Occipital lobe (tissue), 2 donors: ENCODE results near the gene SIRT3. TPM values are rescaled to one million over a fixed set of nuclear protein-coding genes. Genes with fewer than 3 reads are reported as not detected.

Source experiments
- DNase-seq: peaks from one replicate; lab custom pipeline; 2025; lab: John Stamatoyannopoulos, UW
- total RNA-seq: library from RNA; depleted of rRNA; stranded (reverse); fragments of >200 nt; gene quantifications from one replicate; pipeline ENCODE4 v1.2.3, GENCODE V29; 2014

The SIRT3 gene
- total RNA-seq, 1 donor from 2014 or later = 11.1 TPM

DNA sequence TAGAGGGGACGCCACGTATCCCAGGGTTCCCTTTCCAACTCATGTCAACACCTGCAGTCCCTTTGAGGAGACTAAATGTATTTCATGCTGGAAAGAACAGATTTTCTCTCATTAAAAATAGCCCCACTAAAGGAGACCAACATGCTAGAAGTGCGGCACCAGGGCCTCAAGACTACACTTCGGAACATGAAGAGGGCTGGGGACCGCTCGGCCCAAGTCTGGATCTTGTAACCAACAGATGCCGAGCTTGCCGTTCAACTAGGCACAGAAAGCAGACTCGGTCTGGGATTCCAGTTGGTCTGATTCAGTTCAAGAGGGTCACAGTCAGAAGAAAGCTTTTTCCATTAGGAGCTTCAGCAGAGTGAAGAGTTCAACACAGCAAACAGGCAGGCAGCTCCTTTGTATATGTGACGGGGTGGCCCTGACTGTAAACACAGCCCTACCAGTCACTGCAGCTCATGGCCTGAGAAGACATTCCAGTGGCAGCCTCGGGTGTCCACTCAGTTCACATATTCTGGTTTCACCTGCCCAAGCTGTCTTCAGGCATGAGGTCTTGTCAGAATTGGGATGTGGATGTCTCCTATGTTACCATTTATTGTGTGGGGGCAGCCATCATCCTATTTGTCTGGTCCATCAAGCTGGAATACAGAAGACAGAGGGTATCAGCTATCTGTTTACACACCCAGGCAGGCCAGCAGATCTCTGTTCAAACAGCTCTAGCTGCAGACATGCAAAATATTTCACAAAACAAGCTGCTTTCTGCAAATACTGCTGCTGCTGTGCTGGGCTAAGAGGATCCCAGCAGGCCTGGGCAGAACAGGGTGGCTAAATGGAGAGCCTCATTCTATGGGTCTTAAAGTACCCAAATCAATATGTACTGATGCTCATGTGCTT, 19.8 kb downstream of the SIRT3 start:
- no peak for DNase-seq

GRCh38 chr11:215581-216037, 20.5 kb downstream of the SIRT3 start:
- no peak for DNase-seq

GRCh38 chr11:214083-214482, 22.1 kb downstream of the SIRT3 start:
- no peak for DNase-seq

- DNase-seq = no peak
Measured at GRCh38 chr11:213111-213510, 23.0 kb downstream of the SIRT3 start.

- DNase-seq = no peak
Measured at GRCh38 chr11:212150-213100, 23.7 kb downstream of the SIRT3 start.

DNA sequence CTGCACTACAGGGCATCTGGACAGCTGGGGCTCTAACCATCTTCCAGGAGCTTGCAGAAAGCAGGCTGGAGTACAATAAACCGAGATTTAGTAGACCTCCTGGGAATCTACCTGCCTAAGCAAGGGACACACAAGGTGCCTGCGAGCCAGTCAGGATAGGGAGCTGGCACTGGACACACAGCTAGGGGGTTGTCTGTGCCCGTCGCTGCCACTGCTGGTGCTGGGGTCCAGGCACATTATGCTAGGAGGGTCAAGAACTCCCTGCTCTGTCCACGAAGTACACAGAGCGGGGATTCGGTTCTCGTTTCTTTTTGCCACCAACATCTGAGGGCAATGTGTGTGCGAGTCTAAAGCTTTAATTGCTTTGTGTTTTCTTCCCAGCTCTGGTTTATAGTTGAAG, 24.4 kb downstream of the SIRT3 start:
- DNase-seq = no peak

- DNase-seq = no peak
Measured at GRCh38 chr11:211295-211694, 24.8 kb downstream of the SIRT3 start.

DNA sequence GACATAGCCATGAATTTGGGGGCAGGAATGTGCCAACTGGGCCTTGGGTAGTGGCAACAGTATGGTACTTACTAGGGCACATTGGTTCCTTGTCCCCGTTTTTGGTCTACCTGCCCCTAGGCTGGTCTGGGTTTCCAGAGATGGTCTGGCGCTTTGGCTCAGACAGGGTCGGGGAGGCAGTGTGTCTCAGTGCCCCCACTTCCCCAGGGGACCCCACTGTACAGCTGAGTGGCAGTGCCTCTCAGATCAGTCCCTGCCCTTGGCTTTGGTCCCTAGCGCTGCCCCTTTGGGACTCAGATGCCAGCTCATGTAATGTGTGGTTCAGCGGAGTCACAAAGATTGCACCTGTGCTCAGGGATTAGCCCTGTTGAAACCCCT, 25.4 kb downstream of the SIRT3 start:
- no peak for DNase-seq

GRCh38 chr11:210122-210802, 25.9 kb downstream of the SIRT3 start:
- DNase-seq = no peak

DNA sequence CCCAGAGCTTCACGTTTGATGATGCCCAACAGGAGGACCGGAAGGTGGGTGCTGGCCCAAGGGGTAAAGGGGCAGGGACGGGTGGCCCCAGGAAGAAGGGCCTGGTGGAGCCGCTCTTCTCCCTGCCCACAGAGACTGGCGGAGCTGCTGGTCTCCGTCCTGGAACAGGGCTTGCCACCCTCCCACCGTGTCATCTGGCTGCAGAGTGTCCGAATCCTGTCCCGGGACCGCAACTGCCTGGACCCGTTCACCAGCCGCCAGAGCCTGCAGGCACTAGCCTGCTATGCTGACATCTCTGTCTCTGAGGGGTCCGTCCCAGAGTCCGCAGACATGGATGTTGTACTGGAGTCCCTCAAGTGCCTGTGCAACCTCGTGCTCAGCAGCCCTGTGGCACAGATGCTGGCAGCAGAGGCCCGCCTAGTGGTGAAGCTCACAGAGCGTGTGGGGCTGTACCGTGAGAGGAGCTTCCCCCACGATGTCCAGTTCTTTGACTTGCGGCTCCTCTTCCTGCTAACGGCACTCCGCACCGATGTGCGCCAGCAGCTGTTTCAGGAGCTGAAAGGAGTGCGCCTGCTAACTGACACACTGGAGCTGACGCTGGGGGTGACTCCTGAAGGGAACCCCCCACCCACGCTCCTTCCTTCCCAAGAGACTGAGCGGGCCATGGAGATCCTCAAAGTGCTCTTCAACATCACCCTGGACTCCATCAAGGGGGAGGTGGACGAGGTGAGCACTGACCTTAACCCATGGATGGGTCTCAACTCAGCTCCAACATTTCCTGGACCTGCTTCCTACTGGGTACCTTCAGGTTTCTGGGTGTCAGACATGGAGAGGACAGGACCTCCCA, 26.6 kb downstream of the SIRT3 start:
- DNase-seq = no peak

DNA sequence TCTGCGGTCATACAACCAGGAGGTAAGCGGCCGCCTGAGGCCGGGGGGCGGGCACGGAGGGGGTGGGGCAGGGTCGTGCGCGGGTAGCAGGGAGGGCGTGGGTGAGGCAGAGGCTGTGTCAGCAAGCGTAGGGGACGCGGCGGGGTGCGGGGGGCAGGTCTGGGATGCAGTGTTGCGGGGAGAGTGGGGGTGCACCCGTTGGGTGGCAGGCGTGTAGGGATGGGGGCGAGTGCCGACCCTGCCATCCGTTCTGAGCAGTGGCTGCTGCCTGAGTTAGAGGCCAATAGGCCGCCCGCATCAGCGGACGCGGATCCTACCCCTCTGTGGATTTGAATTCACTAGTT, 27.3 kb downstream of the SIRT3 start:
- no peak for DNase-seq

- peak; percentile 65 for DNase-seq
Measured at GRCh38 chr11:208181-208916, 27.8 kb downstream of the SIRT3 start.

- no peak for DNase-seq
Measured at GRCh38 chr11:207863-208180, 28.3 kb downstream of the SIRT3 start.

DNA sequence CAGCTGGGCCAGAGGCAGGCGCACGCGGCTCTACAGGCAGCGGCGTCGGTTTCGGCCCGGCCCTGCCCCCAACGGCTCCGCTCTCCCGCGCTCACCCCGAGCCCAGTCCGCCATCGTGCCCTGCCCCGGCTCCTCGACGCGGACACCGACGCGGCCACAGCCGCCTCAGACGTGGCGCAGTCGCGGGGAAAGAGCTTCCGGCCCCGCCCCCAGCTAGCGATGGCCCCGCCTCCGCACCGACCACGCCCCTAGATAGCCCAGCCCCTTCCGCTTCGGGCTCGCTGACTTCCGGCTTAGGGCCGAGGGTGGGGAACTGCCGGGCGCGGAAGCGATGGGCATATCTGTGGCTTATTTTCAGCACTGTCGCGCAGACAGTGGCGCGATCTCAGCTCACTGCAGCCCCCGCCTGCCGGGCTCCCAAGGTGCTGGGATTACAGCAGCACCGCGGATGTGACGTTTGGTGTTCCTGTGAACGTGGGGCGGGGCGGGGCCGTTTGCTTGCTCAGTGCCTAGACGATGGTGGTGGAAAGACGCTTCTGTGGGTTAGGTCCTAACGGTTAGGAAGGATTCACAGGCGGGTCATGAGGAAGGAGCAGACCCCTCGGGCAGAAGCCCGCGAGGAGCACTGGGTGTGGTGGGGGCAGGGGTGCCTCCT, 28.8 kb downstream of the SIRT3 start, which contains the start of the genes BET1L and RIC8A:
TSS of gene BET1L (minus strand) at position 192 of the 655 bp plus-strand sequence. CDS start at position 114, 78 bp downstream.
TSS of gene RIC8A (plus strand) at position 501 of the 655 bp plus-strand sequence. CDS start 1,147 bp downstream, outside the sequence.
- DNase-seq = peak; percentile 98

GRCh38 chr11:206526-207207, 29.5 kb downstream of the SIRT3 start:
- no peak for DNase-seq

GRCh38 chr11:206002-206384, 30.1 kb downstream of the SIRT3 start:
- DNase-seq = no peak

GRCh38 chr11:205221-206001, 30.7 kb downstream of the SIRT3 start:
- no peak for DNase-seq

- no peak for DNase-seq
Measured at GRCh38 chr11:204587-205109, 31.5 kb downstream of the SIRT3 start.
